ENCODE measurements around the gene PFDN4.
"Not testable (repeated sequence)": the region's sequence is repeated elsewhere in the genome, so short reads cannot be mapped to it uniquely, and the experiment has no call there.

The PFDN4 gene

GRCh38 chr20:54223751-54224150 is 15.9 kb downstream of the PFDN4 start:
- Histone ChIP-seq H3K9ac (ENCODE audit: low read length) (no peak overlapping the region), H3K79me2 (ENCODE audit: insufficient read depth, low read length) (no peaks in the 10 kb centered on the region), H3K36me3 (ENCODE audit: low read length) (no peaks in the 10 kb centered on the region), H3K9me2 (replicated peaks; ENCODE audit: insufficient read depth, low read length) (no peaks in the 10 kb centered on the region), H3K27ac (ENCODE audit: low read depth, low read length) (no peak overlapping the region), H3K4me2 (ENCODE audit: low read depth, low read length, poor library complexity, severe bottlenecking) (no peak overlapping the region), H3K4me3 (ENCODE audit: insufficient read depth, low read length, poor library complexity, severe bottlenecking) (no peak overlapping the region), H3K9me3 (ENCODE audit: insufficient read depth, low read length) (no peaks in the 10 kb centered on the region), H3K27me3 (ENCODE audit: low read length) (no peaks in the 10 kb centered on the region), H3F3A (ENCODE audit: insufficient read depth) (0 out of 2 replicates have a peak, but pooled peaks cover 1% of the 10 kb centered on the region), H4K20me1 (ENCODE audit: low read depth, low read length) (no peaks in the 10 kb centered on the region), H2AFZ (ENCODE audit: low read depth, low read length, severe bottlenecking) (no peak overlapping the region)
- no peak for TF ChIP-seq CTCF (IDR thresholded peaks at IDR 0.05; ENCODE audit: insufficient read depth, low read length, poor library complexity, severe bottlenecking)
- no peak for TF ChIP-seq EZH2phosphoT487 (conservative IDR thresholded peaks at IDR 0.05; ENCODE audit: low read length)

- H3F3A ChIP-seq (ENCODE audit: insufficient read depth): not testable (repeated sequence)
Measured at GRCh38 chr20:54224642-54225041, 16.8 kb downstream of the PFDN4 start.

GRCh38 chr20:54227241-54227640 is 19.4 kb downstream of the PFDN4 start:
- H3K4me3 ChIP-seq (ENCODE audit: insufficient read depth, low read length, poor library complexity, severe bottlenecking): no peak overlapping the region
- TF ChIP-seq EZH2phosphoT487 (conservative IDR thresholded peaks at IDR 0.05; ENCODE audit: low read length): no peak
- TF ChIP-seq CTCF (IDR thresholded peaks at IDR 0.05; ENCODE audit: insufficient read depth, low read length, poor library complexity, severe bottlenecking): no peak
- no peak overlapping the region for H3K4me2 ChIP-seq (ENCODE audit: low read depth, low read length, poor library complexity, severe bottlenecking)

More at GRCh38 chr20:54224642-54225041, 16.8 kb downstream of the PFDN4 start:
- not testable (repeated sequence) for H3K4me2 ChIP-seq (ENCODE audit: low read depth, low read length, poor library complexity, severe bottlenecking); H3K27me3 ChIP-seq (ENCODE audit: low read length); H3K9me3 ChIP-seq (ENCODE audit: insufficient read depth, low read length); H3K79me2 ChIP-seq (ENCODE audit: insufficient read depth, low read length); H2AFZ ChIP-seq (ENCODE audit: low read depth, low read length, severe bottlenecking); H3K36me3 ChIP-seq (ENCODE audit: low read length); H3K9me2 ChIP-seq (replicated peaks; ENCODE audit: insufficient read depth, low read length); H3K27ac ChIP-seq (ENCODE audit: low read depth, low read length); H3K4me3 ChIP-seq (ENCODE audit: insufficient read depth, low read length, poor library complexity, severe bottlenecking); H3K9ac ChIP-seq (ENCODE audit: low read length); H4K20me1 ChIP-seq (ENCODE audit: low read depth, low read length)

GRCh38 chr20:54227751-54228150 is 19.9 kb downstream of the PFDN4 start:
- Histone ChIP-seq H2AFZ (ENCODE audit: low read depth, low read length, severe bottlenecking) (no peak overlapping the region), H3K9me2 (replicated peaks; ENCODE audit: insufficient read depth, low read length) (no peaks in the 10 kb centered on the region), H3K27ac (ENCODE audit: low read depth, low read length) (no peak overlapping the region), H3K9ac (ENCODE audit: low read length) (no peak overlapping the region), H3K79me2 (ENCODE audit: insufficient read depth, low read length) (no peaks in the 10 kb centered on the region), H4K20me1 (ENCODE audit: low read depth, low read length) (no peaks in the 10 kb centered on the region), H3F3A (ENCODE audit: insufficient read depth) (no peaks in the 10 kb centered on the region), H3K9me3 (ENCODE audit: insufficient read depth, low read length) (no peaks in the 10 kb centered on the region), H3K4me3 (ENCODE audit: insufficient read depth, low read length, poor library complexity, severe bottlenecking) (no peak overlapping the region), H3K4me2 (ENCODE audit: low read depth, low read length, poor library complexity, severe bottlenecking) (no peak overlapping the region), H3K36me3 (ENCODE audit: low read length) (no peaks in the 10 kb centered on the region), H3K27me3 (ENCODE audit: low read length) (no peaks in the 10 kb centered on the region)
- no peak for TF ChIP-seq CTCF (IDR thresholded peaks at IDR 0.05; ENCODE audit: insufficient read depth, low read length, poor library complexity, severe bottlenecking)
- no peak for TF ChIP-seq EZH2phosphoT487 (conservative IDR thresholded peaks at IDR 0.05; ENCODE audit: low read length)

More at GRCh38 chr20:54227241-54227640, 19.4 kb downstream of the PFDN4 start:
- Histone ChIP-seq H3K9me2 (replicated peaks; ENCODE audit: insufficient read depth, low read length) (no peaks in the 10 kb centered on the region), H3K27me3 (ENCODE audit: low read length) (no peaks in the 10 kb centered on the region), H3K9me3 (ENCODE audit: insufficient read depth, low read length) (no peaks in the 10 kb centered on the region), H3K9ac (ENCODE audit: low read length) (no peak overlapping the region), H3K27ac (ENCODE audit: low read depth, low read length) (no peak overlapping the region), H4K20me1 (ENCODE audit: low read depth, low read length) (no peaks in the 10 kb centered on the region), H2AFZ (ENCODE audit: low read depth, low read length, severe bottlenecking) (no peak overlapping the region), H3K79me2 (ENCODE audit: insufficient read depth, low read length) (no peaks in the 10 kb centered on the region), H3F3A (ENCODE audit: insufficient read depth) (no peaks in the 10 kb centered on the region), H3K36me3 (ENCODE audit: low read length) (no peaks in the 10 kb centered on the region)
